ACHN (cell line): ENCODE measurements around the gene CPT1B.
"Not testable (repeated sequence)": the region's sequence is repeated elsewhere in the genome, so short reads cannot be mapped to it uniquely, and the experiment has no call there.

Experiments used
- DNase-seq: peaks from one replicate; pipeline ENCODE4 v3.0.0-alpha.2; 2015
- in situ Hi-C: cut with HindIII; loops from 2 replicates; pipeline ENCODE4 v1.10.0; 2017; ENCODE audit warnings: low sequenced_read_pairs, low pct_ligation_motif_present, low pct_unique_long_range_greater_than_20kb

CPT1B gene

GRCh38 chr22:50577987-50578775 is at the start of gene CPT1B:
CPT1B (minus strand) TSS chr22:50578427; CDS start chr22:50577915, 512 bp downstream.
- no peak for DNase-seq
- in situ Hi-C loops = no loop called here

- no peak for DNase-seq
Observed at GRCh38 chr22:50626850-50627641, 48.8 kb upstream of the CPT1B start.

GRCh38 chr22:50626314-50626849 is 48.2 kb upstream of the CPT1B start:
- in situ Hi-C loops = no loop called here
- no peak for DNase-seq

More at GRCh38 chr22:50626850-50627641, 48.8 kb upstream of the CPT1B start:
- in situ Hi-C loops = no loop called here

GRCh38 chr22:50625568-50626313 is 47.5 kb upstream of the CPT1B start:
- DNase-seq = no peak
- in situ Hi-C loops = no loop called here

GRCh38 chr22:50625131-50625567 is 46.9 kb upstream of the CPT1B start:
- in situ Hi-C loops = no loop called here
- DNase-seq = no peak

GRCh38 chr22:50624347-50625130 is 46.3 kb upstream of the CPT1B start:
- in situ Hi-C loops = no loop called here
- no peak for DNase-seq

GRCh38 chr22:50622723-50623327 is 44.6 kb upstream of the CPT1B start:
- in situ Hi-C loops = no loop called here
- no peak for DNase-seq

GRCh38 chr22:50621948-50622722 is 43.9 kb upstream of the CPT1B start:
- no peak for DNase-seq
- in situ Hi-C loops = no loop called here

- in situ Hi-C loops = no loop called here
- peak; percentile 13 for DNase-seq
Observed at GRCh38 chr22:50621356-50621880, 43.2 kb upstream of the CPT1B start.

- in situ Hi-C loops = no loop called here
- DNase-seq = no peak
Observed at GRCh38 chr22:50620593-50621355, 42.5 kb upstream of the CPT1B start.

- DNase-seq, in situ Hi-C loops: not testable (repeated sequence)
Observed at GRCh38 chr22:50614296-50614695, 36.1 kb upstream of the CPT1B start.

- no peak for DNase-seq
- in situ Hi-C loops = no loop called here
Observed at GRCh38 chr22:50613291-50613981, 35.2 kb upstream of the CPT1B start.

GRCh38 chr22:50612528-50613221 is 34.4 kb upstream of the CPT1B start:
- no peak for DNase-seq
- in situ Hi-C loops = no loop called here

- in situ Hi-C loops = no loop called here
- DNase-seq = no peak
Observed at GRCh38 chr22:50612168-50612527, 33.9 kb upstream of the CPT1B start.
